Stimulated activated CD4-positive, alpha-beta T cell treated with anti-CD3 and anti-CD28 coated beads, Interleukin-1b, Interleukin-23, amount 100 ng/mL, for 1 hour (primary cell): ENCODE data around the gene TTLL6.

Experiments
- DNase-seq, 2 donors: peaks; one replicate each; pipeline ENCODE4 v3.0.0-alpha.2; 2020; ENCODE audit warnings: low read depth in 2 of 2

The TTLL6 gene

DNA sequence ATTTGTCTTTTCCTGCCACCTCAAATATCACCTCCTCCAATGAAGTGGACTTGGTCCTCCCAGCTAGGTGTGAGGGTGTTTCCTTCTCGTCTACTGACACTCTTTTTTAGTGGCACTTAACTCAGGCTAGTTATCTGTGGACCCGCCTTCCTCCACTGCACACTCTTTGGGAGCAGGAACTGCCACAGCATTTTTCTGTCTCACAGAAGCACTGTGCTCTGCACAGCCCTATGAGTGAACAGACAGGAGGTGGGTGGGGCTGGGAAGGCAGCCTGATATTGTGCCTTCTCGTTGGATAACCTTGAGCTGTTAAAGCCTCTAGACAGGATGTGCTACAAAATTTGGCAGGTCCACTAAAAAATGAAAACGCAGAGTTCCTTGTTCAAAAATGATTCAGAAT, 56.6 kb downstream of the TTLL6 start:
- no peak for DNase-seq

DNA sequence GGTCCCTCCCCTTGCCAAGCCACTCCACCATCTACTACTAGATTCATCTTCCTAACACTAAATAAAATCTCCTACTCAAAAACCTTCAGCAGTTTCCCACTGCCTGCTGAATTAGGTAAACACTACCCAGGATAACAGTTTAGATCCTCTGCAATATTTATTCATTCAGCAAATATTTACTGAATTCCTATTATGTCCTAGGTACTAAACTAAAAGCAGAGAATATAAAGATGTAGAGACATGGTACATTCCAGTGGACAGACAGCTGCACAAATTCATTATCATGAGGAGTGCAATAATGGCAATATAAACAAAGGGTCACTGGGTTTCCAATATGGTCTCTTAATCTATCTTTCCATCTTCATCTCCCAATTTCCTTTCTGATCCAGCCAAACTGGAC, 57.7 kb downstream of the TTLL6 start:
- DNase-seq: no peak

DNA sequence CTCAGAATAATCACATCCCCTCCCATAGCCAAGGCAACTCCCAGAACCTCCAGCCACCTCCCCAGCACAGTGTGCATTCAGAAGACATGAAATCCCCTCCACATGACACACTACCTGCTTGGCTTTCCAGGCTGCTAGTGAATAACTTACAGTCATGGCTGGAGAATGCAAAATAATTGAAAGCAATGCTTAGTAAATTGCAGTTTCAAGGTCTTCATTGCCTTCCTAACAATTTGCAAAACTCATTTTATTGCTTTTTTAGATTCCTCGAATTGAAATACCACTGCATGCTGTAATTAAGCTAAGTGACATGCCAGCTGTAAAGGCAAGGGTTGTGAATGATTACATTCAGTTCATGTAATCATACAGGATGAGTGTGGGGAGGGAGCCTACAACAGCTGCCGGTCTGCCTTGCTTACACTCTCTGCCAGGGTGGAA, 59.5 kb downstream of the TTLL6 start:
- DNase-seq: no peak

DNA sequence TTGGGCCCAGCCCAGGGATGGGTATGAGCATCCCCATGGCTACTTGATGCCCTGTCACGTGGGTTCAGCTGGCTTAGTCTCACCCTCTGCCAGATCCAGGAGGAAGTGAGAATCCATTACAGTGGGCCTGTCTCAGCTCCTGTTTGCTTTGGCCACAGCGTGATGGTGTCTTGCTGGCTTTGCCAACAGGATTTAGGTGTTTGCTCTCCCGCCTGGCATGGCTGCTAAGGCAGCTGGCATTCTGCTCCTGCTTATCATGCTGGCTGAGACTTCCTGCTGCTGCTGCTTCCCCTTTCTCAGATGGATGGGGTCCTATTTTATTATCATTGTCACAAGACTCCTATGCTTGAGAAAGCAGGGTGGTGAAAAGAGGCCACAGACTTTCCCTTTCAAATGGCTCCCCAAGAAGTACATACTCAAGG, 60.2 kb downstream of the TTLL6 start:
- DNase-seq: no peak

DNA sequence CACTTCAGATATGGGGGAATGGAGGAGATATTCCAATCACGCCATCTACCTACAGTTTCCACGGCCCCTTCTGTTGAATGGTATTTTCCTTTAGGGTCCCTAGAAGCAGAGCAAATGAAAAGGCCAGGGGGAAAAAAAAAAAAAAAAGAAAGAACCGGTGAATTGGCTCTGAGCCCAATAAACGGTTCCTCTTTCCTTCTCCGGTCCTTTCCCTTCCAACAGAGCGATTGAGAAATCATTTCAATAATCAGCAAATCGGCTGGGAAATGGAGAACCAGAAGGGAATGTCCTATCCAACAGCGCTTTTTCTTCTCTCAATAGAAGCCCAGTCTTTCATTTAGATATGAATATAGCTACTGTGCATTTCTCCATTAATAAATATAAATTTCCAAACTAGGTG, 61.7 kb downstream of the TTLL6 start:
- DNase-seq: no peak

DNA sequence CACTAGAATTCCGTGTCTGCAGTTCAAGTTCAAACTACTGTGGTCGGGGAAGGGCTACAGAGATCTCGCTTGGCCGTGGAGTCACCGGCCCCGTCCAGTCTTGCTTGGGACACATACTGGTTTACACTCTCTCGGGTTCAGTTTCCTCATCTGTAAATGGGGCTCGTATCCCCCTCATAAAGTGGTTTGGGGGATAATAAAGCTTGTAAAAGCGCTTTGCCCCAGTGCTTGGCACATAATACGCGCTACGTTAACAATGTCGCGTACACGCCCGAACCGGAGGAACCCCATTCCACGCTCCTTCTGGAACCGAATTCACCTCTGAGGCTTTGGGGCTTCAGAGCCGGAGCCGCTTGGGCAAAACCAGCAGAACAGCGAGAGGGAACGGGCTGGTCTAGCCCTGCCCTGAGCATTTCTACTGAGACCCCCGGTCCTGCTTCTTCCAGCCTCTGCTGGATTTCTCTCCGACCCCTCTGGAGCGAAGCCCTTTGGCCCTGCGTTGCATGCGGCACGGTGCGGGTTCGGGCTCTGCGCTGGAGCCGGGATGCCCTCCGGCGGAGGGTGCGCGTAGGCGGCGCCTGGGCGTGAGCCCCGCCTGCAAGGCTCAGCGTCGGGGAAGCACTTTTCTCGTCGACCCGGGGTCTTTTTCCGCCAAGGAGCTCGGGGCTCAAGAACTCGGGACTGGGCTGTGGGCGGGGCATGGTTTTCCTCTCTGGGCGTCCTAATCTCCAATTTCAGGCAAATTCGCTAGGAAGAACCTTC, 62.3 kb downstream of the TTLL6 start:
- DNase-seq: no peak

DNA sequence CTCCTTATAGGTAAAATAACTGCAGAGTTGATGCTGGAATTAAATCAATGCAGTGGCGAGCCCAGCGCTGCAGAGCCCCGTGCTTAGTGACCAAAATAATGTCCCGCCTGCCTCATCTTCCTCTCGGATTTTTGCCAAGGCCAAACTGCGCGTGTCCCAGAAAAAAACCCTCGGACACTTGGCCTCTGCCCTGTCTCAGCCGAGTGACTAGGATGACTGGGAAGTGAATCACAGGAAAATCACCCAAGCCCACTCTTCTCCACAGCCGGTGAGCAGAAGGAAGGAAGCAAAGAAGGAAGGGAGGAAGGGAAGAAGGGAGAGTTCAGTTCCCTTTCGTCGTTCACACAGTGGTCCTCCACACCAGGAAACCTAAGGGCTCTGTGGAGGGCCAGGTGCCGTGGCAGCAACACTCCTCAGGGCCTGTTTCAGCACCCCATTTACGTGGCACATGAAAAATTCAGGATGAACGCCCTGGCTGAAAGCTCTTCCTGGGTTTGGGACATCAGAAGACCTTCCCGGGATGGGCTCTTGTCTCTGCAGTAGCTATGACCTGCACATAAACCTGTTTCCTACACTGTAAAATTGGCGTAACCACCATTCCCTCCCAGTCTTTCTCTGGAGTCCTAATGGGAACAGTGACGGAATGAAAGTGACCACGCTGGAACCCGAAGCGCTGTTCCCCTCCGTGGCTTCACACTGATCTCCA, 63.1 kb downstream of the TTLL6 start:
- no peak for DNase-seq

DNA sequence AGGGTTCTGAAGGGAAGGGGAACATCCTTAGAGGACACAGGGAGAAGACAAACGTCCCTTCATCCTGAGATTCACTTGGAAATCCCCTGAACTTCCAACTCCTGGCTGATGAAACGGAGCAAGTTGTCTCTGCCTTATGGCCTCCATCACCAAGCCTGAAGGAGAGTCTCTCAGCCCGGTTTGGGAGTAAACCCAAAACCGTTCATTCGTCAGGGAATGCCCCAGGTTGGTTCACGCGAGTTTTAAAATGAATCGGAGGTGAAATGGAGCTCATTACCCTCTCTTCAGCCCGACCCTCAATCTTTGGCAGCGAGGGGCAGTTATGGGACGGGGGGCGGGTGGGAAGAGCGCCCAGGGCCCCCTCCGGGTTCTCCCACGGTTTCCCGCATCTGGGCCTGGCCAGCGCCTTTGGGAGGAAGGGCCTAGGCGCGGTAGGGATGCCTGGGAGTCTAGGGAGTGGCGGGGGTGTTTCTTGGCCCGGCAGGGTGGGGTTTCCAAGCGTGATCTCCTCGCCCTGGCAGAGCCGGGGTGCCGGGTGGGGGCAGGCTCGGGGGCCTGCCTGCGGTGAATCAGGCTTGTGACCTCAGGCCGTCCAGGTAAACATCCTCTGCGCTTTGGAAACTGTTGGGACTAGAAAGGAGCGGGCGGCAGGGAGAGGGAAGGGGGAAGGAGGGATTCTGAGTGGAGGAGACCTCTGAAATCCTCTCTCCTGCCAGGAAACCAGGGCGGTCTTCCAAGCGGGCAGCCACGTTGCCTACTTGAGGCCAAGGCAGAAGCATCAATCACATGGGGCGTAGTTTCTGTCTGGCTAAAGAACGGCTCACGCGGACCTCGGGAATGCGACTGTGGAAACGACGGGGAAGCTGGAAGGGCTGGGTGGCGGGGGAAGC, 64.4 kb downstream of the TTLL6 start:
- no peak for DNase-seq

DNA sequence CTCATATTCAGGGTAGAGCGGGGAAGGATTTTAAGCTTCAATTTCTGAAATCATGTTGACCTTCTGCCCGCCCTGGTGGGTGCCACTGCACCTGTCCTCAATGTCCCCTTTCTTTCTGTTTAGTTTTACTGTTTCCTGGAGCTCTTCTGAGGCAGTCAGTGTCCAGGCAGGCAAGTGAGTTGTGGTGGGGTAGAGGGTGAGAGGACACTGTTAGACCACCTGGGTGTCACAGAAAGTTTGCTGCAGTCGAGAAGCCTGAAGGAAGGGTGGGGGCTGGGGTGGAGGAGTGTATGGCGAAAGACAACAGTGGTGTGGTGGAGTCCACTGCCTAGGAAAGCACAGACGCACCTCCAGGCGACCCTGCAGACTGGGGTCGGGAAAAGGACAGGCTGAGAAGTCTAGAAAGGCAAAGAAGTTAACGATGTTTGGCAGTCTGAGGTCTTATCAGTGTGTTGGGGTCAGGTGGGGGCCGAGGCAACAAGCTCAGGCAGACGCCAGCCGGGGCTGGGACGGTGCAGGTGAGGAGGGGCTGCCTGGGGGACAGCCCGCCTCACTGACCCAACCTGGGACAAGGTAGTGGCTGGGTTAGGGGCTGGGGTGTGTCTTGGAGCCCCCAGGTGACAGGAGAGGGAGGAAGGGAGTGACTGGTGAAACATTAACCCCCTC, 65.2 kb downstream of the TTLL6 start:
- no peak for DNase-seq

DNA sequence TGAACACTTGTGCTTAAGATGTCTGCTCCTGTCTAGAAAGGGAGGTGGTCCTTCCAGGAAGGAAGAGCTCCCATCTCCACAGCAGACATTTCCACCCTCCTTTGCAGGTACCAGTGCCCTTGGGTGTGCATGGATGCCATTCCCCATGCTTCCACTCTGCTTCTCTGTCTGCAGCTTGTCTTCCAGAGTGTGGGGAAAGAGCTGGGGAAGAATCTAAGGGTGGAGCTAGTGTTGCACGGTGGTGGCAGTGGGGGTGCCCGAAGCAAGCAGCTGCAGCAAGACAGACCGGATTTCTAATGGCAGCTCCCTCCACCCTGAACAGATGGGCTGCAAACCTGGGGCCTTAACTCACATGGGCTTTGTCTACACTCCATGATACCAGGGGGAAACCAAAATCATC, 65.9 kb downstream of the TTLL6 start:
- DNase-seq: no peak

DNA sequence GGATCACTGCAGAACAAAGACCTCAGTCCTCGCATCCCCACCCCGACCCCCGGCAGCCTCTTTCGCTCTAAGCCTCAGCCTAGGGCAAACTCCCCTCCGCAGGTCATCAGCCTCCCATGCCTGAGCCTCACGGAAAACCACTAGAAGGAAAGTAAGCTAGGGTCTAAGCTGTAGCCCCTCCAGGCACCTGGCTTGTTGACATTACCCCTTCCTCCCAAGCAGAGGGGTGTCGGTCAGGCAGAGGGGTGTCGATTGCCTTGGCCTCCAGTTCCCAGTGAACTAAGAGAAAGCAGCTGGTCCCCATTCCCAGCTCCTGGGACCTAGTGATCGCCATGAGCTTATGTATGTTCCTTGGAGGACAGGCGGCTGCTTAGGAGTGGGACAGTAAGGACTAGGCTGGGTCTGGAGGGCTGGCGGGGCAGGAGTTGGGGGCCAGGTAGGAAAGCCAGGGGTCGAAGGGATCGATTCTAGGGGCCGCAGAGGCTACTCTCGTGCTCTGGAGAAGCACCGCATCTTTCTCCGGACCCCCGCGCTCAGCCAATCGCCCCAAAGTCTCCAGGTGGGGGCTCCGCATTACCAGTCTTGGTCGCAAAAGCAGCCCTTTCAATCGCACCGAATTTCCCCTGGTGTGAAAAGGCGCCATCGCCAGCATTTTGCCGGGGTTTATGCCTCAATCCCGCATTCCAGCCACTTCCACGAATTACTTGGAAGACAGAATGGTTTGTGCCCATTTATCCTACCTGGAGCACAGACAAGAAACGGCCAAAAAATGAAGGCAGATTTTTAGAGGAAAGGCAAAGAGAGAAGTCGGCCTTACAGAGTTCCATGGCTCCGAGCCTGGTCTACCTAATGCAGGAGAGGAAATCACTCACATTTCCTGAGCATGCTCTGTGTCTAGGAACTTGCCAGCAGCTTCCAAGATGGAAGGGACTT, 67.1 kb downstream of the TTLL6 start:
- no peak for DNase-seq

DNA sequence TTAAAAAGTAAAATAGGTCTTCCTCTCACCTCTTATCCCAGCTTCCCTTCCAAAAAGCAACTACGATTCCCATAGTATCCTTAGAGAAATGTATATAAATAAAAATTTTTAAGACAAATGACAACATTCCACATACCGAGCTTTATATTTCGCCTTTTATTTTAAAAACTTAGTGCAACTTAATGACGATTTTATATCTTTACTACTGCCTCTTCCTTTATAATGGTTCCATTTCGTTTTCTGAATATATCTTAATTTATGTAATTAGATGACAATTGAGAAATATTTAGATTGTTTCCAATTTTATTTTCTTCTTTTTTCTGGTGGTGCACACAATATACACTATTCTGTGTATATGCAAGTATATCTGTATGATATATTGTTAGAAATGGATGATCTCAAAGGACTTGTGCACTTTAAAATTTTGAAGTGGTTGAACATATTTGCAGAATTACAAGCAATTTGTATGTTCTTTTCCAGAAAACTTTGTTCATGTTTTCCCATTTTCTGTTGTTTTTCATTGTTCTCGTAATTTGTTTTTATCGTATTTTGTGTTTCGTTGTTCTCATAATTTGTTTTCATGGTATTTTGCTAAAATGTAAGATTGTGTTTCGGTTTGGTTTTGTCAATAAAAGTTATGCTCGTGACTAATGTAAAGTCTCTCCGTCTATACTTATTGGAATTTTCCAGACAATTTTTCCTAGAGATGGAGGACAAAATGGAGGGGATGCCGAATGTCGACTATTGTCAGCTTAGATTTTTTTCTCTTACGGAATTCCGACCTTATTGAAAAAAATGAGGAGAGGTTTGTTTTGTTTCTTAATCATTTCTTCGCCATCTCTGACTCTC, 68.1 kb downstream of the TTLL6 start:
- DNase-seq: no peak

DNA sequence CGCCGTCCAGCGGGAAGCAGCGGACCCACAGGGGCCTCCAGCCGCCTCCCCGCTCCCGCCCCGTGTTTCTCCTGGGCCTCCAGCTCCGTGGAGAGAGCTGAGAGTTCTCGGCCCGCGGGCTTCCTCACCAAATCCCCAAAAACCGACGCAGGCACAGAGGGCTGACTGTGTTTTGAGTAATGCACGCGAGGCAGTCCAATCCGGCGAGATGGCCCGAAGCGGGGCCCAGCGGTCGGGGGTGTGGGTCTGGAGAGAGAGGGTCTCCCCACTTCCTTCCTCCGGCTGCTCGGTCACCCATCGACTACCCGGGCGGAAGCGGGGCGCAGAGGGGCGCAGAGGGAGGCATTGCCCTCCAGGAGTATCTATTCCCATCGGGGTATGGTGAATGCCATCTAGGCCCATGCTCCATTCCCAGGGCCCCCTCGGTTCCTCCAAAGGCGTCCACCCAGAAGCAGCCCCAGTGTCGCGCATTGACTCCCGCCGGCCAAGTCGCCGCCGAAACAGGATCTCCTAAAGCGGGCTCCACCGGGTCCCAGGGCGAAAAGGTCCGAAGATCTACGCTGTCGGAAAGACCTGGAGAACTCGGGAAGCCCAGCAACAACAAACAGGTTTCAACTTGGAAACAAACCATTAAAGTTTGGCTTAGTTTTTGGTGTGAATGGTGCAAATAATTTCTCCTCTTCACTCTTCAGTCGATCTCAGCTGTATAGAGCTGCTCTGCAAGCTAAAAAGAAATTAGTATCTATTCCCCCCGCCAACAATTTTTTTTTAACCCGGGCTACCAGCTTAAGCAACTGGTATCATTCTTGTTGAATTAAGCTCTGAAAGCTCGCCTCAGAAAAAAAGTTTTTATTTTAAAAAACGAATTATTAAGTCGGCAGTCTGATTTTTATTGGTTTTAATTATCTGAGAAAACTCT, 69.3 kb downstream of the TTLL6 start:
- no peak for DNase-seq

DNA sequence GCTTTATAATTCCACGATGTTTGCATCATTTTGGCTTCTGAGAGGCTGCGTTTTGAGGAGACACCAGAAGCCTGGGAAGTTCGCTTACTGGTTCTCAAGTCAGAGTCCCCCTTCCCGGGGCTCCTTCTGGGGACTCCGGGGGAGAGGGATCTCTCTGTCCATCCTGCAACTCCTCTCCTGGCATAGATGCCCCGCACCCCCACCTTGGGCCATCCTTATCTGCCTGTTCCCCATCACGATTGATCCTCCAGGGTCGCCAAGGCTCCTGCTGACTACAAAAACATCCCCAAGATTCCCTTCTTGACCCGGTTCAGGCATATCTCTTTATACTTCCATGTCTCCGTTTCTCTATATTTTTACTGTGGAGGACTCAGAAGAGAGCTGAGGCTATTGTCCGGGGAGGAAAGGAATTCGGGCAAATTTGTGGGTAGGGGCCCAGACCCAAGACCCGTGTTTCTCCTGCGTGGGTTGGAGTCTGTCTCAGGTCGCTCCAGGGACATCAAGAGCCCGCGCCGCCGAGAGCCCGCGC, 70.0 kb downstream of the TTLL6 start:
- no peak for DNase-seq

DNA sequence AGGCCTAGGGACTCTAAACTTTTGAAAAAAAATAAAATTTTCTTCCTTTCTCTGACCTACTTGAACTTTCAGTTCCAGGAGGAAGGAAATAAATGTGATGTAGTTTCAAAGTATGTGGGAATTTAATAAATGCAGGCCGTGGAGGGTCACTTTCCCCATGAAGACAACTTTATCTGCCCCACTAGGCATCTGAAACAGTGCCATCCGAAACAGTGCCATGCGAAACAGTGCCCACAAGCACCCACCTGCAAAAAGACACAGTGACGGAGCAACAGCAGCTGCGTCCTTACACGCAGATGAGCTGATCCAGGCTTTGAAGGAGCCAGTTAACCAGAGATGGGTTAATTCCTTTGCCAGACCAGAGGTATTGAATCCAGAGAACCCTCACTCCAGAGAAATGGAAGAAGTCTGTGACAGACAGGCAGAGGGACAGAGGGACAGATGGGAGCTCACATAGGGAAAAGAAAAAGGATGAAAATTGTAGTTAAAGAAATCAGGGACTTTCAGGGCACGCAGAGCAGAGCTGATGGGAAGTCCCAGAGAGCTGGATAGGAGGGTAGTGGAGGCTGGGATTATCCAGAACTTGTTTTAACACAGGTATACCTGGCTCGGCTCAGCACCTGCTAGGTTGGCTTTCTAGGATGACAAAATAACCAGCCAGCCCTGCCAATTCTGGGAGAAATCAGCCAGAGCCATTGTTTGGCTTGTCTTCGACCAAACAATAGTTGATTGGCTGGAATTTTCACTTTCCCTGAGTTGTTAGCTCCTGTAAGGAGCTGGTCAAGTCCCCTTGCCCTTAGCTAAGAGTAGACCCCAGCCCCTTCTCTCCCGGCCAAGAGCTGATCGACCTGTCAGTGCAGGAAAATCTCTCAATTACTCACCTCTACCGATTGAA, 71.4 kb downstream of the TTLL6 start:
- no peak for DNase-seq

DNA sequence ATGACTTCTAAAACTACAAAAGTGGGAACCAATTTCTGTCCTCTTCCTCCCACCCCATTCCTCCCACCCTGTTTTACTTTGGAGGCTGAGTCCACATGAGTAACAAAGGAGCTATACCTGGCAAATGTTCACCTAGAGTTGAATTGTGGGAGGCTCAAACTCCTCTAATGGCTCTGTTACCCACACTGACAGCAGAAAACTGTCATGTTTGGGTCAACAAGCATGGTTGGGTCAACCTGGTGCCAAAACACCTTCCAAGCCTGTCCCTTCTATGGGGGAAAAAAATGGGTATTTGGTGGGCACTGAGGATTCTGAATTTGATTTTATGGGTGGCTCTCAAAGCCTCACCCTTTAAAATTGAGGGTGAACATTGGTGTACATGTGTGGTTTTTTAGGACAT, 76.5 kb downstream of the TTLL6 start:
- DNase-seq: no peak

DNA sequence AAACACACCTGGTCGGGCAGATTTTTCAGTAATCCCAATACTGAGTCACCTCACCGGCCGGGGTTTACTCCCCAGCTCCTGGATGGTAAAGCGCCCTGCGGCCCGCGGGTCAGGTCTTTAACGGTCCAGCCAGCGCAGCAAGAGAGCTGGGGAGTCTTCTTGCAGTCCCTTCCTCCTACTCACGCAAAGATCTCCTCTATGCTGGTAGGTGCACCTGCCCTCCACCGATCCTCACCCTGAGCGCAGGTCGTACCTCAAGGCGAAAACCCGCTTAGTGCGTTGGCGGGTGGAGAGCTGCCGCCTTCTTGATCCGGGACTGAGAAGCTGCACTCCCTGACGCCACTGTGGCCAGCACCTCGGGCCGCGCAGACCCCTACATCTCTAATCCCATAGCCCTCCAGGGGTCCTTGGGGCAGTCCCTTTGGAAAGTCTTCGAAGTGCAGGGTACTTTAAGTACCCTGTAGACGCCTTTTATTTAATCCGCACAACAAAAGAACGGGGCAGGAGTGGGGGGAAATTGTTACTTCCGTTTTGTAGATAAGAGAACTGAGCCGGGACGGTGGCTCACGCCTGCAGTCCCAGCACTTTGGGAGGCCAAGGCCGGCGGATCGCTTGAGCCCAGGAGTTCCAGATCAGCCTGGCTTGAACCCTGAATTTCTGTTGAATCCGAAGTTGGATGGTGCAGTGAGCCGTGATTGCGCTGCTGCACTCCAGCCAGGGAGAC, 78.1 kb downstream of the TTLL6 start:
- DNase-seq: no peak
